HepG2 (cell line): Measurements from ENCODE around the gene NPIPB6. TPM values are rescaled to one million over a fixed set of nuclear protein-coding genes. Genes with fewer than 3 reads are reported as not detected.

Experiments
- CAMTA2 ChIP-seq: sonication (generic); formaldehyde crosslinking; IDR thresholded peaks from 2 replicates; pipeline ENCODE4 v1.4.0; 2020; ENCODE audit warnings: mild to moderate bottlenecking, missing genetic modification reagents, borderline replicate concordance
- CHD2 ChIP-seq: IDR thresholded peaks from 2 replicates; pipeline ENCODE4 v1.6.1; 2011; ENCODE audit warnings: low read depth, low read length, improper control_type of control experiment
- MAFK ChIP-seq, 2 experiments: IDR thresholded peaks in 1 of 2; conservative IDR thresholded peaks in 1 of 2; 2 replicates each; pipeline ENCODE4 v1.6.1; 2011; ENCODE audit warnings: improper control_type of control experiment in 2 of 2, low read length in 2 of 2
- PAWR ChIP-seq: sonication (generic); formaldehyde crosslinking; IDR thresholded peaks from 2 replicates; pipeline ENCODE4 v1.4.0; 2020; ENCODE audit warnings: missing genetic modification reagents, mild to moderate bottlenecking, borderline replicate concordance
- REPIN1 ChIP-seq: sonication (generic); formaldehyde crosslinking; IDR thresholded peaks from 2 replicates; pipeline ENCODE4 v1.8.0; 2022; ENCODE audit warnings: missing genetic modification reagents, low read depth, mild to moderate bottlenecking, borderline replicate concordance
- RFX5 ChIP-seq: IDR thresholded peaks from 2 replicates; pipeline ENCODE4 v1.6.1; 2011; ENCODE audit warnings: low read depth, low read length, improper control_type of control experiment
- YY1 ChIP-seq: IDR thresholded peaks from 2 replicates; pipeline ENCODE4 v1.6.1; 2011; ENCODE audit warnings: low read length, low read depth, moderate library complexity, mild to moderate bottlenecking; ENCODE audit not compliant: insufficient read depth, insufficient replicate concordance
- ZMYM4 ChIP-seq: sonication (generic); formaldehyde crosslinking; IDR thresholded peaks from 2 replicates; pipeline ENCODE4 v1.8.1; 2023; ENCODE audit warnings: mild to moderate bottlenecking, missing genetic modification reagents
- ZNF143 ChIP-seq: sonication (generic); formaldehyde crosslinking; IDR thresholded peaks from 2 replicates; pipeline ENCODE4 v1.4.0; 2020; ENCODE audit warnings: missing genetic modification reagents
- ZNF274 ChIP-seq: sonication (generic); formaldehyde crosslinking; IDR thresholded peaks from 2 replicates; pipeline ENCODE4 v1.5.1; 2020; ENCODE audit warnings: mild to moderate bottlenecking, missing genetic modification reagents
- ZNF350 ChIP-seq: sonication (generic); formaldehyde crosslinking; IDR thresholded peaks from 2 replicates; pipeline ENCODE4 v1.4.0; 2020; ENCODE audit warnings: mild to moderate bottlenecking, low read depth, missing genetic modification reagents, borderline replicate concordance
- ZNF562 ChIP-seq: sonication (generic); formaldehyde crosslinking; IDR thresholded peaks from 2 replicates; pipeline ENCODE4 v1.8.0; 2022; ENCODE audit warnings: missing genetic modification reagents, borderline replicate concordance
- ZNF768 ChIP-seq: sonication (generic); formaldehyde crosslinking; IDR thresholded peaks from 2 replicates; pipeline ENCODE4 v1.4.0; 2020; ENCODE audit warnings: missing genetic modification reagents
- ZNF790 ChIP-seq: sonication (generic); formaldehyde crosslinking; IDR thresholded peaks from 2 replicates; pipeline ENCODE4 v1.8.0; 2022; ENCODE audit warnings: missing genetic modification reagents, mild to moderate bottlenecking, borderline replicate concordance
- polyA plus RNA-seq, 8 experiments: library from polyadenylated mRNA; depleted of rRNA in 3 of 8; stranded (reverse) in 7 of 8; unstranded in 1 of 8; fragments of >200 nt; fragmentation: Illumina TruSeq in 4 of 8; extraction: Trizol in 4 of 8; gene quantifications; 2 replicates each; pipeline versions ENCODE4 v1.2.1 to v1.2.3, GENCODE V29; 2011 to 2016; ENCODE audit warnings: low read depth in 4 of 8, missing spikeins in 1 of 8, mixed read lengths in 1 of 8; ENCODE audit not compliant: insufficient read depth in 1 of 8
- total RNA-seq, 5 experiments: library from RNA; depleted of rRNA; stranded (reverse); fragments of >200 nt; fragmentation: Illumina TruSeq; extraction: Trizol; gene quantifications; 2 replicates each; pipeline ENCODE4 v1.2.3, GENCODE V29; 2016; ENCODE audit warnings: low read depth in 1 of 5
- TF ChIP-seq, protein P1 (sequence below): sonication (generic); formaldehyde crosslinking; IDR thresholded peaks from 2 replicates; pipeline ENCODE4 v1.4.0; 2020; ENCODE audit warnings: mild to moderate bottlenecking, missing genetic modification reagents
- TF ChIP-seq, protein P2 (sequence below): sonication (generic); formaldehyde crosslinking; IDR thresholded peaks from 2 replicates; pipeline ENCODE4 v1.8.1; 2023; ENCODE audit warnings: mild to moderate bottlenecking, missing genetic modification reagents, borderline replicate concordance
- TF ChIP-seq, protein P3 (sequence below): sonication (generic); formaldehyde crosslinking; IDR thresholded peaks from 2 replicates; pipeline ENCODE4 v1.4.0; 2020; ENCODE audit warnings: mild to moderate bottlenecking, missing genetic modification reagents
- TF ChIP-seq, protein P4 (sequence below): sonication (generic); formaldehyde crosslinking; IDR thresholded peaks from 2 replicates; pipeline ENCODE4 v1.8.0; 2022; ENCODE audit warnings: mild to moderate bottlenecking, missing genetic modification reagents, borderline replicate concordance
- TF ChIP-seq, protein P5 (sequence below): sonication (generic); formaldehyde crosslinking; IDR thresholded peaks from 2 replicates; pipeline ENCODE4 v1.5.0; 2020; ENCODE audit warnings: missing genetic modification reagents, mild to moderate bottlenecking, borderline replicate concordance

The NPIPB6 gene
- total and polyA plus RNA-seq, 2 of the 13 experiments (the other 11 are each of a cell fraction or from before 2014, with no cell fraction given), result 0.25 TPM; not detected in 1

DNA sequence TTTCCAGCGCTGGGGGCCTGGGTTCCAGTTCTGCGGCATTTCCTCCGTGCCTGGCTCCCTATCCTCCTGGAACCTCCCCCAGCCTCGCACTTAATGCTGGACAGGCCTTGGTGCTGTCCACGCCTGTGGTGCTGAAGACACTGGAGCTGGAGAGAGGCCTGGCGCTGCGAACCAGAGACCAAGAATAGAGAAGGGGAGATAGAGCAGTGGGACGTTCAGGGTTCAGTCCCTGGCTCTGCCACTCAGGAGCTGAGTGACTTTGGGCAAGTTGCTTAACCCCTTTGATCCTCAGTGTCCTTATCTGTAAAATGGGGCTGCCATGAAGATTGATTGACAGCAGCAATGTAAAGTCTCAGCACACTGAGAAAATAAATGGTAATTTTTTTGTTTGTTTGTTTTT, 59.1 kb downstream of the NPIPB6 start (continued):
- TF ChIP-seq, protein P1, sequence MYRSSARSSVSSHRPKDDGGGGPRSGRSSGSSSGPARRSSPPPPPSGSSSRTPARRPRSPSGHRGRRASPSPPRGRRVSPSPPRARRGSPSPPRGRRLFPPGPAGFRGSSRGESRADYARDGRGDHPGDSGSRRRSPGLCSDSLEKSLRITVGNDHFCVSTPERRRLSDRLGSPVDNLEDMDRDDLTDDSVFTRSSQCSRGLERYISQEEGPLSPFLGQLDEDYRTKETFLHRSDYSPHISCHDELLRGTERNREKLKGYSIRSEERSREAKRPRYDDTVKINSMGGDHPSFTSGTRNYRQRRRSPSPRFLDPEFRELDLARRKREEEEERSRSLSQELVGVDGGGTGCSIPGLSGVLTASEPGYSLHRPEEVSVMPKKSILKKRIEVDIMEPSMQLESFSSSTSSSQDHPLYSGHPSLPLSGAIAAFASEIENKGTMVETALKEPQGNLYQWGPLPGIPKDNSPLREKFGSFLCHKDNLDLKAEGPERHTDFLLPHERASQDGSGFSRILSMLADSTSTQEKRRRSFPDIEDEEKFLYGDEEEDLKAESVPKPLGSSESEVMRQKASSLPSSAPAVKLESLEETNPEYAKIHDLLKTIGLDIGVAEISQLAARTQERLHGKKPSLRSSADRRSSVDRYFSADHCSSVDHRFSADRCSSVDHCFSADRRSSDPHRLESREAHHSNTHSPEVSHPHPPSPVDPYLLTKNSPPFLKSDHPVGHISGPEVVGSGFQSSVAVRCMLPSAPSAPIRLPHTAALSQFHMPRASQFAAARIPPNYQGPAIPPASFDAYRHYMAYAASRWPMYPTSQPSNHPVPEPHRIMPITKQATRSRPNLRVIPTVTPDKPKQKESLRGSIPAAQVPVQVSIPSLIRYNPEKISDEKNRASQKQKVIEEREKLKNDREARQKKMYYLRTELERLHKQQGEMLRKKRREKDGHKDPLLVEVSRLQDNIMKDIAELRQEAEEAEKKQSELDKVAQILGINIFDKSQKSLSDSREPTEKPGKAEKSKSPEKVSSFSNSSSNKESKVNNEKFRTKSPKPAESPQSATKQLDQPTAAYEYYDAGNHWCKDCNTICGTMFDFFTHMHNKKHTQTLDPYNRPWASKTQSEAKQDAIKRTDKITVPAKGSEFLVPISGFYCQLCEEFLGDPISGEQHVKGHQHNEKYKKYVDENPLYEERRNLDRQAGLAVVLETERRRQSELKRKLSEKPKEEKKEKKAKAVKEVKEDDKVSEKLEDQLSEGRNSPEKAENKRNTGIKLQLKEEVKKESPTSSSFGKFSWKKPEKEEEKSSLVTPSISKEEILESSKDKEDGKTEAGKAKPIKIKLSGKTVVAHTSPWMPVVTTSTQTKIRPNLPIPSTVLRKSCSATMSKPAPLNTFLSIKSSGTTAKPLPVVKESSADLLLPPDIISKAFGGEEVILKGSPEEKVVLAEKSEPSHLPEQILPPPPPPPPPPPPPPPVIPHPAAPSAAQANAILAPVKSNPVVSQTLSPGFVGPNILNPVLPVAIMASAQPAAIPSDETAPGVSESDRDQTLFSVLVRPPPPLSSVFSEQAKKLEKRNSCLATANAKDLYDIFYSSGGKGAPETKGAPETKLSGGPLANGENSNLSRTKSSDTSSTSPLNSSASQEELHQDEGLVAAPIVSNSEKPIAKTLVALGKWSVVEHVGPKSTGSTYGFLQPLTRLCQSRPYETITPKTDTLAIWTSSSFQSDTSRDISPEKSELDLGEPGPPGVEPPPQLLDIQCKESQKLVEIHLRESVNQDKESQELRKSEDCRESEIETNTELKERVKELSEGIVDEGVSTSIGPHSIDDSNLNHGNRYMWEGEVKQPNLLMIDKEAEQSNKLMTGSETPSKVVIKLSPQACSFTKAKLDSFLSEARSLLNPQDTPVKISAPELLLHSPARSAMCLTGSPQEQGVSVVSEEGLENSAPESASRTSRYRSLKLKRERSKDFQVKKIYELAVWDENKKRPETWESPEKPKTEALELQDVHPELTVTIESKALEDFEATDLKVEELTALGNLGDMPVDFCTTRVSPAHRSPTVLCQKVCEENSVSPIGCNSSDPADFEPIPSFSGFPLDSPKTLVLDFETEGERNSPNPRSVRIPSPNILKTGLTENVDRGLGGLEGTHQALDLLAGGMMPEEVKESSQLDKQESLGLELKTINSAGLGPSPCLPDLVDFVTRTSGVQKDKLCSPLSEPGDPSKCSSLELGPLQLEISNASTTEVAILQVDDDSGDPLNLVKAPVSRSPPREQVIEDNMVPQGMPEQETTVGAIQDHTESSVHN (CRISPR knock-in tag), result no peak; the same call in 1 of the 2 replicates
- TF ChIP-seq YY1, result no peak
- peak; percentile 49; the same call in 1 of the 2 replicates for TF ChIP-seq ZMYM4 (CRISPR knock-in tag)
- TF ChIP-seq CHD2, result no peak
- TF ChIP-seq, protein P2, sequence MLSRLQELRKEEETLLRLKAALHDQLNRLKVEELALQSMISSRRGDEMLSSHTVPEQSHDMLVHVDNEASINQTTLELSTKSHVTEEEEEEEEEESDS (CRISPR knock-in tag), result peak; percentile 70; the same call in 1 of the 2 replicates
- TF ChIP-seq ZNF350, result no peak
- 0 out of 2 replicates have a peak, but pooled peaks have one; percentile 35 for TF ChIP-seq ZNF143
- TF ChIP-seq ZNF790, result peak; percentile 74; the same call in 1 of the 2 replicates
- TF ChIP-seq ZNF274 (CRISPR knock-in tag), result peak; percentile 84
- TF ChIP-seq, protein P3, sequence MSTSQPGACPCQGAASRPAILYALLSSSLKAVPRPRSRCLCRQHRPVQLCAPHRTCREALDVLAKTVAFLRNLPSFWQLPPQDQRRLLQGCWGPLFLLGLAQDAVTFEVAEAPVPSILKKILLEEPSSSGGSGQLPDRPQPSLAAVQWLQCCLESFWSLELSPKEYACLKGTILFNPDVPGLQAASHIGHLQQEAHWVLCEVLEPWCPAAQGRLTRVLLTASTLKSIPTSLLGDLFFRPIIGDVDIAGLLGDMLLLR, result no peak
- peak; percentile 69 for TF ChIP-seq REPIN1
- TF ChIP-seq PAWR (CRISPR knock-in tag), result no peak
- TF ChIP-seq RFX5, result no peak
- TF ChIP-seq CAMTA2 (CRISPR knock-in tag), result no peak
- TF ChIP-seq ZNF562, result no peak
- peak; percentile 76; the same call in 1 of the 2 replicates for TF ChIP-seq ZNF768
- TF ChIP-seq, protein P4, sequence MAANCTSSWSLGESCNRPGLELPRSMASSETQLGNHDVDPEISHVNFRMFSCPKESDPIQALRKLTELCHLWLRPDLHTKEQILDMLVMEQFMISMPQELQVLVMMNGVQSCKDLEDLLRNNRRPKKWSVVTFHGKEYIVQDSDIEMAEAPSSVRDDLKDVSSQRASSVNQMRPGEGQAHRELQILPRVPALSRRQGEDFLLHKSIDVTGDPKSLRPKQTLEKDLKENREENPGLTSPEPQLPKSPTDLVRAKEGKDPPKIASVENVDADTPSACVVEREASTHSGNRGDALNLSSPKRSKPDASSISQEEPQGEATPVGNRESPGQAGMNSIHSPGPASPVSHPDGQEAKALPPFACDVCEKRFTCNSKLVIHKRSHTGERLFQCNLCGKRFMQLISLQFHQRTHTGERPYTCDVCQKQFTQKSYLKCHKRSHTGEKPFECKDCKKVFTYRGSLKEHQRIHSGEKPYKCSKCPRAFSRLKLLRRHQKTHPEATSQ (CRISPR knock-in tag), result no peak
- TF ChIP-seq MAFK (conservative IDR thresholded peaks at IDR 0.05 in 1 of 2, IDR thresholded peaks at IDR 0.05 in 1 of 2; ENCODE audit: low read length in 2 of 2), result no peak
- TF ChIP-seq, protein P5, sequence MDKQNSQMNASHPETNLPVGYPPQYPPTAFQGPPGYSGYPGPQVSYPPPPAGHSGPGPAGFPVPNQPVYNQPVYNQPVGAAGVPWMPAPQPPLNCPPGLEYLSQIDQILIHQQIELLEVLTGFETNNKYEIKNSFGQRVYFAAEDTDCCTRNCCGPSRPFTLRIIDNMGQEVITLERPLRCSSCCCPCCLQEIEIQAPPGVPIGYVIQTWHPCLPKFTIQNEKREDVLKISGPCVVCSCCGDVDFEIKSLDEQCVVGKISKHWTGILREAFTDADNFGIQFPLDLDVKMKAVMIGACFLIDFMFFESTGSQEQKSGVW (CRISPR knock-in tag), result peak; percentile 86; the same call in 1 of the 2 replicates
